Thyroid gland (tissue), 4 donors: Measurements from ENCODE around the gene GALE. TPM values are rescaled to one million over a fixed set of nuclear protein-coding genes. Genes with fewer than 3 reads are reported as not detected.

ENCODE experiments used
- DNase-seq, 2 donors: peaks; one replicate each; pipeline ENCODE4 v3.0.0-alpha.2; 2019
- H3K27ac ChIP-seq, 3 donors: fragments of 200-600 bp; sonication (generic); 1 replicate in 2 of 3; 2 replicates in 1 of 3; pipeline ENCODE4 v1.5.1; 2016 to 2019; ENCODE audit warnings: mild to moderate bottlenecking in 1 of 3, moderate library complexity in 1 of 3
- H3K27me3 ChIP-seq: fragments of 200-600 bp; sonication (generic); one replicate; pipeline ENCODE4 v1.5.1; 2019
- H3K36me3 ChIP-seq, 2 donors: fragments of 200-600 bp; sonication (generic); one replicate each; pipeline ENCODE4 v1.5.1; 2016 to 2019
- H3K4me1 ChIP-seq, 2 donors: fragments of 200-600 bp; sonication (generic); one replicate each; pipeline ENCODE4 v1.5.1; 2017 to 2019
- H3K4me3 ChIP-seq, 3 donors: fragments of 200-600 bp; sonication (generic); replicated peaks in 1 of 3; 1 replicate in 2 of 3; 2 replicates in 1 of 3; pipeline ENCODE4 v1.5.1; 2016; ENCODE audit warnings: mild to moderate bottlenecking in 1 of 3
- H3K9me3 ChIP-seq: fragments of 200-600 bp; sonication (generic); one replicate; pipeline ENCODE4 v1.5.1; 2017
- CTCF ChIP-seq, 6 experiments: fragments of 200-600 bp in 3 of 6; fragments of 450-650 bp in 3 of 6; sonication (generic) in 3 of 6; IDR thresholded peaks; one replicate each; pipeline ENCODE4 v1.5.1; 2016 to 2019; ENCODE audit warnings: antibody characterized with exemption in 6 of 6, mild to moderate bottlenecking in 2 of 6, inconsistent platforms in 1 of 6, moderate library complexity in 1 of 6
- POLR2A ChIP-seq, 2 donors: fragments of 450-650 bp; IDR thresholded peaks; one replicate each; pipeline ENCODE4 v1.6.1; 2017; ENCODE audit warnings: antibody characterized with exemption in 2 of 2, mild to moderate bottlenecking in 2 of 2, moderate library complexity in 1 of 2
- WGBS, 2 donors: methylation state at CpG; one replicate each; pipeline ENCODE4 v1.1.5; 2017; 5-methylcytosine and 5-hydroxymethylcytosine counted together
- intact Hi-C: fragments of 100-400 bp; cut with DNase I; formaldehyde crosslinking; loops from one replicate; pipeline ENCODE4 v1.15.1; 2023
- total RNA-seq, 4 donors: library from RNA; depleted of rRNA; stranded (reverse); fragments of >200 nt; gene quantifications; one replicate each; pipeline ENCODE4 v1.2.3, GENCODE V29; 2016

Gene GALE
- total RNA-seq, 4 donors from 2014 or later, result 4.6 to 12.6 (median 8.4) TPM

- Histone ChIP-seq H3K27ac (peak overlapping the region in 1 of 3 donors; percentile 54), H3K36me3 (peaks cover 69 to 74% of the 10 kb centered on the region in 2 donors), H3K4me1 (peaks cover 21 to 28% of the 10 kb centered on the region in 2 donors), H3K4me3 (no peak overlapping the region), H3K9me3 (no peaks in the 10 kb centered on the region), H3K27me3 (no peaks in the 10 kb centered on the region)
- intact Hi-C loops, result no loop called here
- TF ChIP-seq POLR2A (IDR thresholded peaks at IDR 0.05) (no peak), CTCF (IDR thresholded peaks at IDR 0.05) (no peak)
- 43 to 67% methylated on average over 1 of the region's 1 CpG for WGBS, 2 donors
- DNase-seq, result no peak
These were observed 47.6 kb downstream of the GALE start for GRCh38 chr1:23752909-23753308.

- WGBS, 2 donors, result 45 to 51% methylated on average over 4 of the region's 4 CpGs
- peak; percentile 61 to 63 for DNase-seq
- TF ChIP-seq POLR2A (IDR thresholded peaks at IDR 0.05), result no peak
- TF ChIP-seq CTCF (IDR thresholded peaks at IDR 0.05), result no peak
- H3K9me3 ChIP-seq, result no peaks in the 10 kb centered on the region
- no peak overlapping the region for H3K4me3 ChIP-seq
- H3K36me3 ChIP-seq, result peaks cover 59 to 63% of the 10 kb centered on the region in 2 donors
- intact Hi-C loops, result no loop called here
- no peaks in the 10 kb centered on the region for H3K27me3 ChIP-seq
- peak overlapping the region; percentile 3 to 54 (median 52) for H3K27ac ChIP-seq
- peaks cover 21 to 39% of the 10 kb centered on the region in 2 donors for H3K4me1 ChIP-seq
These were observed 48.7 kb downstream of the GALE start for GRCh38 chr1:23751815-23752200.

- peaks cover 53 to 58% of the 10 kb centered on the region in 2 donors for H3K36me3 ChIP-seq
- H3K4me3 ChIP-seq, result no peak overlapping the region
- DNase-seq, result peak; percentile 19 to 23
- H3K27ac ChIP-seq, result peak overlapping the region; percentile 19 to 78 (median 52)
- no peak for TF ChIP-seq POLR2A (IDR thresholded peaks at IDR 0.05)
- peak in 4 of 6 experiments; percentile 41 to 52 (median 48) for TF ChIP-seq CTCF (IDR thresholded peaks at IDR 0.05)
- intact Hi-C loops, result no loop called here
- 46 to 54% methylated on average over 11 of the region's 11 CpGs for WGBS, 2 donors
- H3K27me3 ChIP-seq, result no peaks in the 10 kb centered on the region
- H3K9me3 ChIP-seq, result no peaks in the 10 kb centered on the region
- peaks cover 21 to 41% of the 10 kb centered on the region in 2 donors for H3K4me1 ChIP-seq
These were observed 49.3 kb downstream of the GALE start for GRCh38 chr1:23751050-23751814.

GRCh38 chr1:23748016-23748415, 52.5 kb downstream of the GALE start:
- H3K27ac ChIP-seq, result no peak overlapping the region
- no peak for DNase-seq
- TF ChIP-seq POLR2A (IDR thresholded peaks at IDR 0.05), result no peak
- no peak for TF ChIP-seq CTCF (IDR thresholded peaks at IDR 0.05)
- WGBS, 2 donors, result 76 to 80% methylated on average over 3 of the region's 3 CpGs
- H3K9me3 ChIP-seq, result no peaks in the 10 kb centered on the region
- no peak overlapping the region for H3K4me3 ChIP-seq
- intact Hi-C loops, result loop anchor here (10.0 kb wide), 1 partner anchor 53 kb away; the partner anchor contains the start of gene RPL11
- no peaks in the 10 kb centered on the region for H3K27me3 ChIP-seq
- peaks cover 34 to 53% of the 10 kb centered on the region in 2 donors for H3K4me1 ChIP-seq
- peaks cover 21 to 30% of the 10 kb centered on the region in 2 donors for H3K36me3 ChIP-seq

Other genes starting within 250 kb of the GALE start
- 100 to 1,000 TPM; 279 to 388 (median 343) TPM for gene ID3, start 241.3 kb downstream of the GALE start, total RNA-seq
- gene RPL11, start 108.9 kb downstream of the GALE start, total RNA-seq, result 1,000 to 10,000 TPM in 1 of 4 donors, 100 to 1,000 TPM in 3; 669 to 1,720 (median 801) TPM
- gene ELOA, start 57.3 kb downstream of the GALE start, total RNA-seq, result 10 to 100 TPM; 33.3 to 49.9 (median 40.5) TPM
- gene PITHD1, start 22.3 kb downstream of the GALE start, total RNA-seq, result 10 to 100 TPM; 55.3 to 75.8 (median 60.0) TPM
- 10 to 100 TPM; 31.3 to 75.4 (median 60.6) TPM for gene LYPLA2, start 9.6 kb downstream of the GALE start, total RNA-seq
- 10 to 100 TPM; 35.8 to 84.3 (median 57.0) TPM for gene HMGCL, start 24.7 kb upstream of the GALE start, total RNA-seq
- gene FUCA1, start 67.5 kb upstream of the GALE start, total RNA-seq, result 100 to 1,000 TPM in 3 of 4 donors, 10 to 100 TPM in 1; 75.5 to 133 (median 112) TPM
- gene CNR2, start 112.6 kb upstream of the GALE start, total RNA-seq, result under 1 TPM; 0.11 to 0.54 (median 0.31) TPM
- 100 to 1,000 TPM; 147 to 211 (median 186) TPM for gene PNRC2, start 159.1 kb upstream of the GALE start, total RNA-seq
- 100 to 1,000 TPM; 158 to 193 (median 172) TPM for gene SRSF10, start 179.6 kb upstream of the GALE start, total RNA-seq